Retina (tissue), 1 donor: ENCODE data around the gene SWSAP1.

Experiments used
- DNase-seq: peaks from one replicate; pipeline ENCODE4 v3.0.0-alpha.2; 2016

Gene SWSAP1

DNA sequence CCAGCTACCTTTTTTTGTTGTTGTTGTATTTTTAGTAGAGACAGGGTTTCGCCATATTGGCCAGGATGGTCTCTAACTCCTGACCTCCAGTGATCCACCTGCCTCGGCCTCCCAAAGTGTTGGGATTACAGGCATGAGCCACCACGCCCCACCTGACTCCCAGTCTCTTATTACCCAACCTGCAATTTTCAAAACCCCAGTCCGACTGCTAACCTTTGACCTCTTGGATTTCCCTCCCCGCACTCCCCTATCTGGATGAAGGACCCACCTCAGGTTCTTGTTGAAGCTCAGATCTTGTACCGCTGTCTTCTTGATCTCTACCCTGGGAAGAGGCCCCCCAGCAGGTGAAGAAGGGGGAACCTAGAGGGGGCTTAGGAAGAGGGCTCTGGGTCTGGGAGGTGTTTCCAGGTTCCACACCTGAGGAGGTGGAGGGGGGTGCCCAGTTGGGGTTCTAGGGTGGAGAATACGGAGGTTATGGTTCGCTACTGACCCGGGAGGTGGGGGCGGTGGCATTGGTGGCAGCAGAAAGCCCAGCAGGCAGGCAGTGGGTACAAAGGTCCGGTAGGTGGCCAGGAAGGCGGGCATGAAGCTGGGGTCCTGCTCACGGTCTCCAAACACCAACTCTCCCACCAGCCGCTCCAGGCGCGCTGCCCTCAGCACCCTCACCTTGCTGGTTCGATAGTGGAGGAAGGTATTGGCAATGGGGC lies 42.0 kb downstream of the SWSAP1 start:
- DNase-seq: no peak

DNA sequence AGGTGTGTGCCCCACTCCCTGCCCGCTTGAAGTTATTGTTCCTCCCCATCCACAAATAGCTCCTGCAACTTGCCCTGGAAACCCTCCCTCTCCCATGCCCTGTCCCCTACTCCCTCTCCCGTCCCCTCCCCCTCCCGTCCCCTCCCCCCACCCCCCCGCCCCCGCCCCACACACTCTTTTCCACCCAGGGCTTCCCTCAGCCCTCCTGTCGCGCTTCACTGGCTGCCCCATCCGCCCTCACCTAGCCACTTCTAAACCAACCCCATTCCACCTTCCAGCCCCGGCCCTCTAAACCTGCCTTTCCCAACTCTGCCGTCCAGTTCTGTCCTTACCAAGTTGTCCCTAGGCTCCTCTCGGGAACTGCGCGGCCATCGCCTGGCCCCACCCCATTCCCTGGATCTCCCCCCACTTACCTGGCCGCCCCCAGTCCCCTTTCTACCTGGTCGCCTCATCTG lies 43.7 kb downstream of the SWSAP1 start:
- DNase-seq: no peak

DNA sequence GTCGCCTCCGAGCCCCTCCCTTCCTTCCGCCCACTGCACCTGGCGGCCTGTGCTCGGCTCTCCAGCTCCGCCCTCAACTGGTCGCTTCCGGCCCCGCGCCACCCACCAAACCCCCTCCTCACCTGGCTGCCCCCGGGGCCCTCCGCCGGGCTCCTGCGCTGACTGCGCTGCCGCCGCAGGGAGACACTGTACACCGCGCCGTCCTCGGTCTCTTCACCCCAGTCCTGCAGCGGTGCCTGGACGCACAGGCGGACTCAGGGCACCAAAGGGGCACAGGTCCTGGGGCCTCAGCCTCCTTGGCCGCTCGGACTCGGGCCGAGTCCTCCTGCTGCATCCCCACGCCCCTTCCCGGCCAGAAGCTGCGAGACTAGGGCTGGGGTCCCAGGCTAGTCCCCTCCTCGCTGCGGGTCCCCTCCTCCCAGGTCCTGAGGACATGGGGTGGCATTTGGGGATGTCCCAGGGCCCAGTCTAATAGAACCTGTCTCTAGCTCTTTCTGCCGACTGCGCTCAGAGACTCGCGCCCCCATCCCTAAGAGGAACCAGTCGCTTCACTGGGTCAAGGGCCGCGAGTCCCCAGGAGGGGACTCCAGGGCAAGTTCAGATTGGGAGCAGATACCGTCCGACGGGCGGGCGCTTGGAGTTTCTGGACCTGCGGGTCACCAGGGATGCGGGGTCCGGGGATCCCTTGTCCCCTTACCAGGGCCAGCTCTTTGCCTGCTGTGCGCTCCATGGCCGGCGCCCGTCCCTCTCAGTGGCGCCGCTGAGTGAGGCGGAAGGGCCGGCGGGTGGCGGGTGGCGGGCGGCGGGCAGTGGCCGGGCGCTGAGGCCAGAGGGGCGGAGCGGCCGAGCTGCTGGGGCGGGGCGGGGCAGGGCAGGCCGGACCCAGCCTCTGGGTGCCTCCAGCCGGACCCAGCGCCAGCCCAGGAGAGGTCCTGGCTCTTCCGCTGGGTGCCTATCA lies 44.4 kb downstream of the SWSAP1 start, which contains the start of gene RGL3:
Gene RGL3 (minus strand): TSS at position 766 of the 958 bp plus-strand sequence. CDS start 36 bp downstream, at position 730.
- peak; percentile 61 for DNase-seq

DNA sequence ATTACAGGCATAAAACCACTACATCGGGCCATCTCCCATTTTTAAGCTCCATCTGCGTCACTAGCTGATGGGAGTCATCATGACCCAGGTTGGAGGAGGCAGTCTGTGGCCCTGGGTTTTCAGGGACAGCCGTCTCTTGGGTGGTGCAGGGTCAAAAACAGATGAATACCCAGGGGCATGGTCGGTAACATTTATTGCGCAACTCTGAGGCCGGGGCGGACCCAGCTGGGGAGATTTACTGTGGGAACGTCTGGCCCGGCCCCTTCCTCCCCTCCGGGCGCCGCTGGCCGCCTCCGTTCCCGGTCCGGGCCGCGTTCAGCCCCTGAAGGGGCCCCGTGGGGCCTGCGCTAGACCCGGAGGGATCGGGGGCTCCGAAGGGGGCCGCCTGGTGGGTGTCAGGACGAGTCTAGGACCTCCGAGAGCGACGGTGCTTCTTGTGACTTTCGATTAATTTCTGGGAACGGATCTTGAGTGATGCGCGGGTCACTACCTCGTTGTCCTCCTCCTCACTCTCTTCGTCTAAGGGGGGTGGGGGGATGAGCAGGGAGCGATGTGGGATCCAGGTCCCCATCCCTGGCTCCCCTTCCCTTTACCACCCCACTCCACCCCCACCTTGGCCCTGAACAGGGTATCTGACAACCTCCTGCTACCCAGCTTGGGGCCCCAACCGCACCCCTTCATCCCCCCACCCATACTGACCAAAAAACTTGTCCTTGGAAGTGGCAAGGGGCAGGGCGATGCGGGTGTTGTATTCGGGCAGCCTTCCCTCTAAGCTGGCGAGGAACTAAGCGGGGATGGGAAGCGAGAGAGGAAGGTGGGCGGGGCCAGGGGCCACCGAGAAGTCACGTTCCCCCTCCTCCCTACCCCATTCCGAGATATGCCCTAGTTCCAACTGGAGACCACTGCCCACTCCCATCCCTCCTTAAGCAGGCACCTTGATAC lies 46.2 kb downstream of the SWSAP1 start:
- DNase-seq: peak; percentile 67

DNA sequence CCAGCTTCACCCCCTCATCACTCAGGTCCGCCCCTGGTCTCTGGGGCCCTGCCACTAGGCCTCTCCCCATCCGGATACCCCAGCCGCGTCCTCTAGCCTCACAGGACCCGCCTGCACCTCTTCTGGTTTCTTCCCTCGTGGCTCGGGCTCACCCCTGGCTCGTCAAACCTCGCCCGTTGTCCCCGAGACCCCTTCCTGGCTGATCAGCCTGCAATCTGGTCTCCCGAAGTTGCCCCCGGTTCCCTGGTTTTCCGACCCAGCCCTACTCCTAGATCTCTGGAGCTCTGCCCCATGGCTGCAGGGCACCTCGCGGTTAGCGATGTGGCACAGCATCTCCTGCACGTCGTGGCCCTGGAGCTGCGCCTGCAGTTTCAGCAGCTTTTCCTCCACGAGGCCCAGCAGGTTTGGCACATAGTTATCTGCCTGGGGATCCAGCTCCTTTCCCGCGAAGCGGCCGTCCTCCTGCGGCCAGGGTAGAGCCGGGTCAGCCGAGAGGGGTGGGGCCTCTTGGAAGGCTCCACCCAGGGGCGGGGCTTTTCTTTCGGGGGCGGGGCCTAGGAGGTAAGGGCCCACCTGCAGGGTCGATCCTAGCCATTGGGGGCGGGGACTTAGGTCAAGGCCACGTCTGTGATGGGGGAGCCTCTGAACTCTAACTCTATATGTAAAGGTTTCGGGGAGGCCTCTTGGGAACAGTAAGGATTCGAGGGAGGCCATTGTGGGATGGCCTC lies 47.1 kb downstream of the SWSAP1 start:
- DNase-seq: peak; percentile 60

DNA sequence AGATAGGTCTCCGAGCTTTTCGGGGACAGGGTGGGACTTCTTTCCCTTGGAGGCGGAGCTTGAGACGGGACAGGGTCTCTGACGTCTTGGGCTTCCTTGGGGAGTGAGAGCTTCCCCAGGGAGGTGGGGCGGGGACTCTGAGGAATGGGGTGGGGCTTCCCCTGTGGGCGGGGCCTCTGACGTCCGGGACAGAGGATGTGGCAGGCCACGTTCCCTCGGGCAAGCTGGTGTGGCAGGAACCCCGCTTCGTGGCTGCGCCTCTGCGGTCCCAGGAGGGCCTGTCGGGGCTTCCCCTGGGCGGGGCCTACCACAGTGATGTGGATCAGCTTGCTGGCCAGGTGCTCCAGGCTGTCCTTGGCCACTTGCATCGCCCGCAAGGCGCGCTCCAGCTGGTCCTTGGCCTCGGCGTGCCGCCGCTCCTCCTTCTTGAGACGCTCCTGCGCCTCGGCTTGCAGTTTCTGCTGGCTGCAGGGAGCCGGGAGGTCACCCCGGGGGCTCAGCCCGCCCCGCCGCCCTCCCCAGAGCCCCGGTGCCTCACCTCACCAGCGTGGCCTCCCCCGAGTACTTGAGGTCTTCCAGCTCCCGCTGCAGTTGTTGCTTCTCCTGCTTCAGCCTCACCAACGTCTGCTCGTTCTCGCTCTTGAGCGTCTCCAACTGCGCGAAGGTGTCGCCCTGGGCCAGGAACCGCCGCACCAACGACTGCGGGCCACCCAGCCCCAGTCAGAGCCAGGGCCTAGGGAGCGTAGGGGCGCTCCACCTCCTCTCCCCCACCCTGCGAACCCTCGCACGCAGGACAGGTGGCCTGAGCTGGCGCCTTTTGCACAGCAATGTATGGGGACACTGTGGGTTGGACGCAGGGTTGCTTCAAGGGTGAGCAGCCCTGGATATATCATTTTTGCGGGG lies 47.9 kb downstream of the SWSAP1 start:
- peak; percentile 57 for DNase-seq

DNA sequence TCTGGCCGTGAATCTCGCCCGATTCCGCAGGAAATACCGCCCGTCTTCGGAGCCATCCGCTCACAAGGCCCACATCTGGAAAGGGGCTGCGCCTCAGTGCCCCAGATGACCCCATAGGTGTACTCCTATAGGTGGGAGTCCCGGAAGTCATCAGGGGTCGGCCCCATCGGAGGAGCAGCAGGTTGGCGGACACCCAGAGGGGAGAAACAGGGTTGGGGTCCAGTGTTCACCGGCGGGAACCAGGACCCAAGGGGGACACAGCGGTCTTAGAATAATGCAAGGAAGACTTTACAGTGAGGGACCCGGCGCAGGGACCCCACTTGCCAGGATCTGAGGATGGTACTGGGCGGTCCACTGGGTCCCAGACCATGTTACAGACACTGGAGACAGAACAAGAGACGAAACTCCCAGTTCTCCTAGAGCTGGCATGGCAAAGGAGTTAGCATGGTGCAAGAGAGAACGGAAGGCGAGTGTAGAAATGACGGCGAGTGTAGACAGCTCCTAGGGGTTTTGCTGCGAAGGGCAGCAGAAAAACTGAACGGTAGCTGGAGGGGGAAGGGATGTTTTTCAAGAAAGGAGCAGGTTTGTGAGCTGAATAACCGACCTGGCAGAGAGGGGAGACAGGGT lies 48.8 kb downstream of the SWSAP1 start:
- DNase-seq: no peak

DNA sequence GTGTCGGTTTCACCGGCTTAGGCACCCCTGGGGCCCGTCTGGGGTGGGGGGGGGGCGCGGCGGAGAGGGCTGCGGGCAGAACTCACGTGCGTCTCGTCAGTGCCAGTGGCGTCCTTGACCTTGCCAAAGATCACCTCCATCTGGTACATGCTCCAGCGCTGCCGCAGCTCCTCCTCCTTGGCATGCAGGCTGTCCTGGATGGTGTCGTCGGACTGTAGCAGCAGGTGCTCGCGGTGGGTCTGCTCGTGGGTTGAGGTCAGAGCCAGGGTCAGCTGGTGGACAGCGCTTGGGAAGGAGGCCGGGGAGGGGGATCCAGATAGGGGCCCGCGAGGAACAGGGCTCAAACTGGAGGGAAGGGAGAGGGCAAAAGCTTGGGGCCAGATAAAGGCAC lies 49.3 kb downstream of the SWSAP1 start:
- no peak for DNase-seq
